Activated CD8-positive, alpha-beta memory T cell treated with anti-CD3 and anti-CD28 coated beads, Interleukin-2, amount 50 U/mL, for 1 hour (primary cell): Measurements from ENCODE around the gene CXCL11.
"Not testable (repeated sequence)": the region's sequence is repeated elsewhere in the genome, so short reads cannot be mapped to it uniquely, and the experiment has no call there.

ENCODE experiments used
- DNase-seq: peaks from one replicate; pipeline ENCODE4 v3.0.0-alpha.2; 2020; ENCODE audit errors: extremely low read depth

The CXCL11 gene

GRCh38 chr4:76001700-76002099, 34.2 kb downstream of the CXCL11 start:
- no peak for DNase-seq

GRCh38 chr4:76000279-76000678, 35.6 kb downstream of the CXCL11 start:
- no peak for DNase-seq

GRCh38 chr4:75998525-75999147, 37.2 kb downstream of the CXCL11 start:
- DNase-seq, result not testable (repeated sequence)

- no peak for DNase-seq
These were observed 37.9 kb downstream of the CXCL11 start for GRCh38 chr4:75997946-75998345.

- DNase-seq, result no peak
These were observed 38.8 kb downstream of the CXCL11 start for GRCh38 chr4:75997081-75997480.

GRCh38 chr4:75995727-75996126, 40.1 kb downstream of the CXCL11 start:
- DNase-seq, result no peak

- no peak for DNase-seq
These were observed 43.4 kb downstream of the CXCL11 start for GRCh38 chr4:75992462-75992861.

GRCh38 chr4:75989846-75990528, 45.9 kb downstream of the CXCL11 start:
- DNase-seq, result no peak

GRCh38 chr4:75985116-75985515, 50.8 kb downstream of the CXCL11 start:
- DNase-seq, result no peak
